GM23338 (cell line): ENCODE results near the gene MAP2K5.

ENCODE experiments used
- CREB1 ChIP-seq: fragments of 250-450 bp; sonication (Bioruptor Pico); IDR thresholded peaks from 2 replicates; pipeline ENCODE4 v1.5.0; 2020; ENCODE audit warnings: low read depth, mild to moderate bottlenecking, moderate library complexity
- CTCF ChIP-seq, 2 experiments: fragments of 200-600 bp in 1 of 2; sonication (generic) in 1 of 2; conservative IDR thresholded peaks; 2 replicates each; pipeline versions ENCODE4 v1.5.1 to v1.6.1; 2016 to 2017; ENCODE audit warnings: antibody characterized with exemption in 2 of 2, low read depth in 2 of 2, mild to moderate bottlenecking in 2 of 2, moderate library complexity in 1 of 2
- ETS1 ChIP-seq: IDR thresholded peaks from 2 replicates; pipeline ENCODE4 v1.6.1; 2016; ENCODE audit warnings: antibody characterized with exemption
- EZH2 ChIP-seq: fragments of 200-600 bp; sonication (generic); IDR thresholded peaks from one replicate; pipeline ENCODE4 v1.8.0; 2017; ENCODE audit warnings: antibody characterized with exemption, mild to moderate bottlenecking, low read depth; ENCODE audit not compliant: unreplicated experiment
- EZH2phosphoT487 ChIP-seq: fragments of 200-600 bp; sonication (generic); IDR thresholded peaks from one replicate; pipeline ENCODE4 v1.8.1; 2018; ENCODE audit warnings: antibody characterized with exemption; ENCODE audit not compliant: unreplicated experiment
- JUNB ChIP-seq: IDR thresholded peaks from one replicate; pipeline ENCODE4 v1.6.1; 2016; ENCODE audit warnings: antibody characterized with exemption; ENCODE audit not compliant: unreplicated experiment
- POLR2AphosphoS5 ChIP-seq: IDR thresholded peaks from 2 replicates; pipeline ENCODE4 v1.6.1; 2016; ENCODE audit warnings: antibody characterized with exemption, low read depth
- STAT1 ChIP-seq: IDR thresholded peaks from one replicate; pipeline ENCODE4 v1.6.1; 2016; ENCODE audit warnings: antibody characterized with exemption; ENCODE audit not compliant: unreplicated experiment
- ZNF331 ChIP-seq: fragments of 250-450 bp; sonication (Bioruptor Pico); IDR thresholded peaks from 2 replicates; pipeline ENCODE4 v1.5.0; 2020; ENCODE audit warnings: low read depth, mild to moderate bottlenecking, moderate library complexity
- TF ChIP-seq, protein P1 (sequence below): IDR thresholded peaks from one replicate; pipeline ENCODE4 v1.6.1; 2018; ENCODE audit warnings: antibody characterized with exemption; ENCODE audit not compliant: unreplicated experiment

- TF ChIP-seq CTCF (conservative IDR thresholded peaks at IDR 0.05; ENCODE audit: low read depth in 2 of 2) (no peak), POLR2AphosphoS5 (no peak), JUNB (no peak), EZH2 (no peak), EZH2phosphoT487 (no peak), ETS1 (no peak), CREB1 (no peak), ZNF331 (CRISPR knock-in tag) (no peak), STAT1 (no peak)
- TF ChIP-seq, protein P1, sequence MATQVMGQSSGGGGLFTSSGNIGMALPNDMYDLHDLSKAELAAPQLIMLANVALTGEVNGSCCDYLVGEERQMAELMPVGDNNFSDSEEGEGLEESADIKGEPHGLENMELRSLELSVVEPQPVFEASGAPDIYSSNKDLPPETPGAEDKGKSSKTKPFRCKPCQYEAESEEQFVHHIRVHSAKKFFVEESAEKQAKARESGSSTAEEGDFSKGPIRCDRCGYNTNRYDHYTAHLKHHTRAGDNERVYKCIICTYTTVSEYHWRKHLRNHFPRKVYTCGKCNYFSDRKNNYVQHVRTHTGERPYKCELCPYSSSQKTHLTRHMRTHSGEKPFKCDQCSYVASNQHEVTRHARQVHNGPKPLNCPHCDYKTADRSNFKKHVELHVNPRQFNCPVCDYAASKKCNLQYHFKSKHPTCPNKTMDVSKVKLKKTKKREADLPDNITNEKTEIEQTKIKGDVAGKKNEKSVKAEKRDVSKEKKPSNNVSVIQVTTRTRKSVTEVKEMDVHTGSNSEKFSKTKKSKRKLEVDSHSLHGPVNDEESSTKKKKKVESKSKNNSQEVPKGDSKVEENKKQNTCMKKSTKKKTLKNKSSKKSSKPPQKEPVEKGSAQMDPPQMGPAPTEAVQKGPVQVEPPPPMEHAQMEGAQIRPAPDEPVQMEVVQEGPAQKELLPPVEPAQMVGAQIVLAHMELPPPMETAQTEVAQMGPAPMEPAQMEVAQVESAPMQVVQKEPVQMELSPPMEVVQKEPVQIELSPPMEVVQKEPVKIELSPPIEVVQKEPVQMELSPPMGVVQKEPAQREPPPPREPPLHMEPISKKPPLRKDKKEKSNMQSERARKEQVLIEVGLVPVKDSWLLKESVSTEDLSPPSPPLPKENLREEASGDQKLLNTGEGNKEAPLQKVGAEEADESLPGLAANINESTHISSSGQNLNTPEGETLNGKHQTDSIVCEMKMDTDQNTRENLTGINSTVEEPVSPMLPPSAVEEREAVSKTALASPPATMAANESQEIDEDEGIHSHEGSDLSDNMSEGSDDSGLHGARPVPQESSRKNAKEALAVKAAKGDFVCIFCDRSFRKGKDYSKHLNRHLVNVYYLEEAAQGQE, result no peak
These were observed 224.5 kb downstream of the MAP2K5 start for GRCh38 chr15:67766968-67767367.
